PC-9 (cell line): ENCODE measurements around the gene ZDHHC8. TPM values are rescaled to one million over a fixed set of nuclear protein-coding genes. Genes with fewer than 3 reads are reported as not detected.

Source experiments
- BruUV-seq: library from RNA; stranded (reverse); fragments of 400-500 nt; replicated peaks from 2 replicates; lab custom pipeline; 2021; lab: Mats Ljungman, UMichigan
- CTCF ChIA-PET: fragments of 300-600 bp; sonication (Branson Sonifier 250); formaldehyde crosslinking; loops from one replicate; lab custom pipeline; 2022; ENCODE audit warnings: antibody characterized with exemption; lab: Charles Lee
- POLR2A ChIA-PET: fragments of 300-600 bp; sonication (Branson Sonifier 250); formaldehyde crosslinking; loops from one replicate; lab custom pipeline; 2022; ENCODE audit warnings: antibody characterized with exemption; ENCODE audit not compliant: unreplicated experiment; lab: Charles Lee
- DNase-seq, 2 experiments: peaks; one replicate each; pipeline versions ENCODE4 v3.0.0 to v3.0.0-alpha.2; 2015 to 2022; ENCODE audit warnings: mixed read lengths in 1 of 2
- H2AFZ ChIP-seq: fragments of 200-600 bp; sonication (generic); 2 replicates; pipeline ENCODE4 v1.8.1; 2017; ENCODE audit warnings: antibody characterized with exemption
- H3F3A ChIP-seq: fragments of 200-600 bp; sonication (generic); 2 replicates; pipeline ENCODE4 v1.8.1; 2017; ENCODE audit warnings: antibody characterized with exemption, mild to moderate bottlenecking, low read depth; ENCODE audit not compliant: insufficient read depth
- H3K27ac ChIP-seq: fragments of 200-600 bp; sonication (generic); 2 replicates; pipeline ENCODE4 v1.6.1; 2016; ENCODE audit warnings: mixed run types
- H3K27me3 ChIP-seq: fragments of 200-600 bp; sonication (generic); 2 replicates; pipeline ENCODE4 v1.6.1; 2016; ENCODE audit warnings: low read depth, mixed run types; ENCODE audit not compliant: insufficient read depth
- H3K36me3 ChIP-seq: fragments of 200-600 bp; sonication (generic); 2 replicates; pipeline ENCODE4 v1.6.1; 2016; ENCODE audit warnings: low read depth, mixed run types
- H3K4me1 ChIP-seq: fragments of 200-600 bp; sonication (generic); replicated peaks from 2 replicates; pipeline ENCODE4 v1.6.1; 2016; ENCODE audit warnings: mixed run types; ENCODE audit not compliant: insufficient read depth
- H3K4me2 ChIP-seq: fragments of 200-600 bp; sonication (generic); 2 replicates; pipeline ENCODE4 v1.6.1; 2017; ENCODE audit warnings: mixed run types
- H3K4me3 ChIP-seq: fragments of 200-600 bp; sonication (generic); 2 replicates; pipeline ENCODE4 v1.6.1; 2016; ENCODE audit warnings: mixed run types
- H3K79me2 ChIP-seq: fragments of 200-600 bp; sonication (generic); 2 replicates; pipeline ENCODE4 v1.6.1; 2017; ENCODE audit warnings: low read depth, mixed run types
- H3K9me2 ChIP-seq: fragments of 200-600 bp; sonication (generic); 2 replicates; pipeline ENCODE4 v1.8.1; 2017; ENCODE audit warnings: mild to moderate bottlenecking; ENCODE audit not compliant: insufficient read depth
- H3K9me3 ChIP-seq: fragments of 200-600 bp; sonication (generic); 2 replicates; pipeline ENCODE4 v1.8.1; 2016; ENCODE audit warnings: low read depth; ENCODE audit not compliant: insufficient read depth
- H4K20me1 ChIP-seq: fragments of 200-600 bp; sonication (generic); 2 replicates; pipeline ENCODE4 v1.8.1; 2017; ENCODE audit not compliant: insufficient read depth
- CTCF ChIP-seq: fragments of 200-600 bp; sonication (generic); conservative IDR thresholded peaks from 2 replicates; pipeline ENCODE4 v1.6.1; 2017; ENCODE audit warnings: mixed run types, antibody characterized with exemption, mild to moderate bottlenecking, moderate library complexity
- EZH2 ChIP-seq: fragments of 200-600 bp; sonication (generic); IDR thresholded peaks from 2 replicates; pipeline ENCODE4 v1.8.0; 2017; ENCODE audit warnings: antibody characterized with exemption, low read depth
- intact Hi-C: fragments of 100-400 bp; cut with micrococcal nuclease; formaldehyde crosslinking; loops from one replicate; pipeline ENCODE4 v1.10.0; 2022; ENCODE audit not compliant: unreplicated experiment
- total RNA-seq: library from RNA; stranded (reverse); gene quantifications from 2 replicates; pipeline ENCODE4 v1.2.3, GENCODE V29; 2021

The ZDHHC8 gene
- total RNA-seq, 1 experiment from 2014 or later = 34.4 TPM

DNA sequence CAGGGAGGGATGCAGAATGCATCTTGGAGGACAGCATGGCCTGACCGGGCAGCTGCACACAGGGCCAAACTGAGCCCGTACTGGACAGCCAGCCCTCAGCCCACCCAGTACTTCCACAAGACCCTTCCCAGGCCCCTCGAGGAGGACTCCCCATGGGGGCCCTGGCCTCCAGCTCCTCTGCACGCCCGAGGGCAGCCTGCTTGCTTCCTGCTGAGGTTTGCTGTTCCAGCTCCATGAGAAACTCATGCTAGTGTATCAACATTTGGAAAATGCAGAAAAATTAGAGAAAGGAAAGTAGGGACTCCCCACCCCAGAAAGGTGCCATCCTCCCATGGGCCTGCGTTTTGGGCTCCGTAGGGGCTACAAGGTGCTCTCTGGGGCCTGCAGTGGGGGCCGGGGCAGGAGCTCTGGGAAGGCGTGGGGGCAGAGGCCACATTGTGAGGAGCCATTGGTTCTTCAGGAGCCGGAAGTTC lies 40.6 kb downstream of the ZDHHC8 start:
- POLR2A ChIA-PET = no interaction called here
- Histone ChIP-seq H3K9me3 (no peaks in the 10 kb centered on the region), H2AFZ (no peak overlapping the region)

DNA sequence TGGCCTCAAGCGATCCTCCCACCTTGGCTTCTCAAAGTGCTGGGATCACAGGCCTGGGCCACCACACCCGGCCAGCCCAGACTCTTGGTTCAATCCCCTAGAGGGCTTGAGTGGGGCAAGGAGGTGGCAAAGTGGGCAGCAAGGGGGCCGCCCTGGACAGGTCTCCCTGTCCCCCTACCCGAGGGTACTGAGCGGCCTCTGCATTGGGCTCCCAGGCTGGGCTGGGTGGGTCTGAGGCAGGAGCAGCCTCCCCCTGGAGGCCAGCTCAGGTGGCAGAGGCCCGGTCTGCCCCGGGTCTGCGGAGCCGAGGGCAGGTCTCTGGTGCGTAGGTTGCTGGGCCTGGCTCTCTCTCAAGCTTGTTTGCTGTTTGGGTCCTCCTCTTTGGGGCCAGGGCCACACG lies 41.6 kb downstream of the ZDHHC8 start:
- CTCF ChIA-PET = no interaction called here
- no TSS peak for BruUV-seq
- TF ChIP-seq CTCF (no peak), EZH2 (no peak)

More for the DNA sequence above, 40.6 kb downstream of the ZDHHC8 start:
- CTCF ChIA-PET = no interaction called here
- Histone ChIP-seq H3K79me2 (no peaks in the 10 kb centered on the region), H3K36me3 (no peaks in the 10 kb centered on the region), H3K9me2 (no peaks in the 10 kb centered on the region), H3K27me3 (peaks cover 18% of the 10 kb centered on the region), H3F3A (no peaks in the 10 kb centered on the region), H3K4me1 (no peaks in the 10 kb centered on the region), H3K4me3 (no peak overlapping the region), H4K20me1 (no peaks in the 10 kb centered on the region), H3K27ac (no peak overlapping the region), H3K4me2 (no peak overlapping the region)
- no TSS peak for BruUV-seq
- TF ChIP-seq EZH2 (no peak), CTCF (no peak)
- DNase-seq = no peak
- intact Hi-C loops = no loop called here

GRCh38 chr22:20173772-20174171 lies 42.2 kb downstream of the ZDHHC8 start:
- no peaks in the 10 kb centered on the region for H3K36me3 ChIP-seq
- no peak overlapping the region for H3K4me2 ChIP-seq
- no peaks in the 10 kb centered on the region for H3K9me3 ChIP-seq
- H3K4me3 ChIP-seq = no peak overlapping the region
- H2AFZ ChIP-seq = no peak overlapping the region
- H3K4me1 ChIP-seq = no peaks in the 10 kb centered on the region
- H3F3A ChIP-seq = no peaks in the 10 kb centered on the region
- DNase-seq = no peak
- H3K27ac ChIP-seq = no peak overlapping the region
- ChIA-PET CTCF (no interaction called here), POLR2A (no interaction called here)
- TF ChIP-seq EZH2 = no peak
- no peak for TF ChIP-seq CTCF
- no peaks in the 10 kb centered on the region for H3K9me2 ChIP-seq
- intact Hi-C loops = no loop called here
- no peaks in the 10 kb centered on the region for H3K79me2 ChIP-seq
- no TSS peak for BruUV-seq
- H4K20me1 ChIP-seq = no peaks in the 10 kb centered on the region
- H3K27me3 ChIP-seq = peaks cover 22% of the 10 kb centered on the region

More for the DNA sequence above, 41.6 kb downstream of the ZDHHC8 start:
- no peaks in the 10 kb centered on the region for H3K9me2 ChIP-seq
- DNase-seq = no peak
- intact Hi-C loops = no loop called here
- no peaks in the 10 kb centered on the region for H3K79me2 ChIP-seq
- H2AFZ ChIP-seq = no peak overlapping the region
- POLR2A ChIA-PET = interaction anchor here (0.7 kb wide), 1 partner anchor 1045 kb away, joined by 5 read pairs; no protein-coding TSS in a partner anchor
- no peaks in the 10 kb centered on the region for H3K4me1 ChIP-seq
- H3K27me3 ChIP-seq = peaks cover 19% of the 10 kb centered on the region
- no peak overlapping the region for H3K4me2 ChIP-seq
- no peaks in the 10 kb centered on the region for H3F3A ChIP-seq
- H4K20me1 ChIP-seq = no peaks in the 10 kb centered on the region
- no peaks in the 10 kb centered on the region for H3K9me3 ChIP-seq
- no peak overlapping the region for H3K4me3 ChIP-seq
- no peak overlapping the region for H3K27ac ChIP-seq
- H3K36me3 ChIP-seq = no peaks in the 10 kb centered on the region
